ENCODE data around the gene MANSC1.

Gene MANSC1

DNA sequence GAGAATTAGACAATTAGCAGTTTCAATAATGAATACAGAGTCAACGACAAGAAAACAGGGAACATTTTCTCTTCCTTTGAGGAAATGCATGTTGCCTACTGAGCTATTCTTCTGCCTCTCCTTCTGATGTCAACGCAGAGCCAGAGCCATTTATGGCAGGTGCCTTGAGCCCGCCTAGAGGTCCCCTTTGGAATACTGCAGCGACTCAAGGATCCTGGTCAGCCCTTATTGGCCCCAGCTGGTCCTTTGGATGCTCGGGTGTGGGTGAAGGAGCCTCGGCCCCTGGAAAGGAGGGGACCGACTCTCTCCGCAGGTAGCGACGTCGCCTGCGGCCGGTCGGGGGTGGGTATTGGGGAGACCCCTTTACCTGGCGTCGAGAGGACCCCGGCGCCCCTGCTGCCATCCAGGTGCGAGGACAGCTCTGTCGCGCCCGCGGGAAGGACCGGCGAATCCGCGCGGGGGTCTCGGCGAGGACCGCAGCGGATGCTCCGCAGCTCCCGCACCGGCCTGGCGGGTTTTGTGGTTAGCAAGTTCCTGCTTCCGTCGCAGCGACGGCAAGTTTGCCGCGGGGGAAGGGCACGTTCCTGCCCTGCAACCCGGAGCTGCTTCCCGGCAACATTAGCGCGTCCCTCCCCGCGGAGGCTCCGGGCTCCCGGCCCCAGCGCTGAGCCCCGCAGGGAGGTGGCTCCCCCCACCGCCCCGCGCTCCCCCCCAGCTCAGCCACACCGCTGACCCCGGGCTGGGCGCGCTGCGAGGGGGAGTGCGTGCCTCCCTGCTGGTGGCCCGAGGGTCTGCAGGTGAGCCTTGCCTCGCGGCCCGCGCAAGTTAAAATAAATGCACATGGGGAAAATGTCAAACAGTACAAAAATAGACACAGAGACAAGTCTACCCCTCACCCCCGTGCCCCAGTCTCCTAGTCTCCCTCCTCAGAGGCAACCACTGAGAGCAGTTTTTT is at the start of gene MANSC1:
MANSC1 (minus strand) TSS at position 532 of the 955 bp plus-strand sequence. CDS start 6,928 bp downstream, outside the sequence.
- Mint-ChIP-seq H3K27ac (peak within 1 kb of the TSS; percentile 38), H3K9me3 (no peaks in the 10 kb centered on the region), H3K27me3 (no peaks in the 10 kb centered on the region), H3K4me3 (peak within 1 kb of the TSS; percentile 59), H3K36me3 (ENCODE audit: low read depth) (no peaks in the 10 kb centered on the region), H3K4me1 (peaks cover 14% of the 10 kb centered on the region)
- ATAC-seq = peak; percentile 68
- DNase-seq = peak; percentile 59

DNA sequence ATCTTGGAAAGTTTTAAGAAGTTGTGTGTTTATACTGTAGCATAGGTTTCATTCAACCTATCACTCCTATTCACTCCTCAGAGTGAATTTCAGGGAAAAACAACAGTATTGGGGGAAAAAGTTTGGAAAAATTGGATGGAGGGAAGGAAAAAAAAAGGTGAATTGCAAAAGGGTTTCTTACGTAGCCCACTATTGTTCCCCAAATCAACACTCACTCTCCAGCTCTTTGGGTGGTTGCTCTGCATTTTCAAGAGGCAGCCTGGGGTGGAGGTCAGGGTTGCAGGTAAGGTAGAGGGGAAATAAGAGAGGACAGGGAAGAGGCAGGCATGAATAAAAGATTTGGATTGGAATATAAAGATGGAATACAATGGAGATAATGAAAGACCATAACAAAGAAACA is 49.1 kb upstream of the MANSC1 start:
- no peak for ATAC-seq
- Mint-ChIP-seq H3K27ac (no peak overlapping the region), H3K36me3 (ENCODE audit: low read depth) (peaks cover 35% of the 10 kb centered on the region), H3K27me3 (no peaks in the 10 kb centered on the region), H3K4me3 (no peak overlapping the region), H3K9me3 (peaks cover 9% of the 10 kb centered on the region), H3K4me1 (peaks cover 38% of the 10 kb centered on the region)
- DNase-seq = no peak

GRCh38 chr12:12398026-12398859 is 48.2 kb upstream of the MANSC1 start:
- H3K27me3 Mint-ChIP-seq = no peaks in the 10 kb centered on the region
- no peak overlapping the region for H3K4me3 Mint-ChIP-seq
- peaks cover 29% of the 10 kb centered on the region for H3K4me1 Mint-ChIP-seq
- ATAC-seq = no peak
- peaks cover 9% of the 10 kb centered on the region for H3K9me3 Mint-ChIP-seq
- H3K36me3 Mint-ChIP-seq (ENCODE audit: low read depth) = peaks cover 27% of the 10 kb centered on the region
- H3K27ac Mint-ChIP-seq = no peak overlapping the region
- no peak for DNase-seq

- no peaks in the 10 kb centered on the region for H3K27me3 Mint-ChIP-seq
- H3K27ac Mint-ChIP-seq = no peak overlapping the region
- ATAC-seq (no peak), DNase-seq (no peak)
- H3K4me1 Mint-ChIP-seq = peaks cover 25% of the 10 kb centered on the region
- peaks cover 20% of the 10 kb centered on the region for H3K36me3 Mint-ChIP-seq (ENCODE audit: low read depth)
- peaks cover 9% of the 10 kb centered on the region for H3K9me3 Mint-ChIP-seq
- H3K4me3 Mint-ChIP-seq = no peak overlapping the region
Observed at GRCh38 chr12:12397184-12397583, 47.1 kb upstream of the MANSC1 start.

DNA sequence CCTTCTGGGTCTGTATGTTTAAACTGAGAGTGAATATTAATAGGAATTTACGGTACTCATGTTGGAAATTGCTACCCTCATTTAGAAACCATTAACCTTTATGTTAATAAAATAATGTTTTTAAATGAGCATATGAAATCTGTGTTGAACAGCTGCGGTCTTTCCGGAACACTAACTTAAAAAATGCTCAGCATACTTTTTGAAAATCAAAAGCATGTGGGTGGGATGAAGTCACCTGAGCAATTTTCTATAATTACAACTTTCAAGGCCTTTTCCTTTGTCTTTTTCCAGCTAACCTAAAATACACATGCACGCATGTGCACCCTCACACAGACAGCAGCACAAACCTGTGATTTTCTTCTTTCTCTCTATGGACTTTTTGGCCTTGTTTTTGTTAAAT is 46.7 kb upstream of the MANSC1 start:
- DNase-seq (no peak), ATAC-seq (no peak)
- Mint-ChIP-seq H3K27ac (no peak overlapping the region), H3K4me1 (peaks cover 25% of the 10 kb centered on the region), H3K9me3 (peaks cover 9% of the 10 kb centered on the region), H3K27me3 (no peaks in the 10 kb centered on the region), H3K36me3 (ENCODE audit: low read depth) (peaks cover 18% of the 10 kb centered on the region), H3K4me3 (no peak overlapping the region)

DNA sequence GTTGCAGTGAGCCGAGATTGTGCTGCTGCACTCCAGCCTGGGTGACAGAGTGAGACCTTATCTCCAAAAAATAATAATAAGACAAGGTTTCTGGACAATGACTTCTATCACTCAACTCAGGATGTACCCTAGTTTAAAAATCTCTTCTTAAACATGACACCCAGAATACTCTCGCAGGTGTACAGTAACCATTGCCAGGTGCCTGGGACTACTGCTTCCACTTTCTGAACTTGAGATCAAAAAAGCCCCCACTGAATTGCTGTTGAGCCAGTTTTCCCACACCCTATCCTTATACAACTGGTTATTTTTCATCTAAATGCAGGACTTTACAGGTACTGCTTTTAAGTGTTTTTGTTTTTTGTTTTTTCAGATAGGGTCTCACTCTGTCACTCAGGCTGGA is 43.1 kb upstream of the MANSC1 start:
- no peak overlapping the region for H3K4me3 Mint-ChIP-seq
- no peaks in the 10 kb centered on the region for H3K27me3 Mint-ChIP-seq
- no peak for DNase-seq
- H3K9me3 Mint-ChIP-seq = no peaks in the 10 kb centered on the region
- no peak overlapping the region for H3K27ac Mint-ChIP-seq
- no peak for ATAC-seq
- peaks cover 15% of the 10 kb centered on the region for H3K36me3 Mint-ChIP-seq (ENCODE audit: low read depth)
- H3K4me1 Mint-ChIP-seq = peaks cover 8% of the 10 kb centered on the region

- Mint-ChIP-seq H3K4me1 (peaks cover 13% of the 10 kb centered on the region), H3K9me3 (no peaks in the 10 kb centered on the region), H3K27me3 (no peaks in the 10 kb centered on the region), H3K36me3 (ENCODE audit: low read depth) (peaks cover 17% of the 10 kb centered on the region), H3K4me3 (no peak overlapping the region), H3K27ac (no peak overlapping the region)
- DNase-seq = no peak
- no peak for ATAC-seq
Observed at GRCh38 chr12:12392413-12392812, 42.4 kb upstream of the MANSC1 start.

DNA sequence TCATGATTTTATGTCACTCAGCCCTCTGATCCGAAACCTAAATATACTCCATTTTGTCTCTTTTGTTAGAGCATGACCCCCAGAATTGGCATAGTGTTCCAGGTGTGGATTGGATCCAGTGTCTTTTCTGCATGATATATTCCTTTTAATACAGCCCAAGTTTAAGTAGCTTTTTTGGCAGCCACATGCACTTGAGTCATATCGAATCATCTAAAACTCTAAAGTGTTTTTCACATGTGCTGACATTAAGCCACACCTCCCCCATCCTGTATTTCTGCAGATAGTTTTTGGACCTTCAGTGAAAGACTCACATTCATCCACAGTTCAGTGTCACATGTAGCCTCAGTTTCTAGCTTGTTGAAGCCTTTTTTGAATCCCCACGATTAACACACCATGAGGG is 37.5 kb upstream of the MANSC1 start:
- Mint-ChIP-seq H3K27ac (peak overlapping the region; percentile 59), H3K27me3 (no peaks in the 10 kb centered on the region), H3K9me3 (no peaks in the 10 kb centered on the region), H3K4me1 (peaks cover 38% of the 10 kb centered on the region), H3K36me3 (ENCODE audit: low read depth) (peaks cover 33% of the 10 kb centered on the region), H3K4me3 (no peak overlapping the region)
- DNase-seq (no peak), ATAC-seq (no peak)

DNA sequence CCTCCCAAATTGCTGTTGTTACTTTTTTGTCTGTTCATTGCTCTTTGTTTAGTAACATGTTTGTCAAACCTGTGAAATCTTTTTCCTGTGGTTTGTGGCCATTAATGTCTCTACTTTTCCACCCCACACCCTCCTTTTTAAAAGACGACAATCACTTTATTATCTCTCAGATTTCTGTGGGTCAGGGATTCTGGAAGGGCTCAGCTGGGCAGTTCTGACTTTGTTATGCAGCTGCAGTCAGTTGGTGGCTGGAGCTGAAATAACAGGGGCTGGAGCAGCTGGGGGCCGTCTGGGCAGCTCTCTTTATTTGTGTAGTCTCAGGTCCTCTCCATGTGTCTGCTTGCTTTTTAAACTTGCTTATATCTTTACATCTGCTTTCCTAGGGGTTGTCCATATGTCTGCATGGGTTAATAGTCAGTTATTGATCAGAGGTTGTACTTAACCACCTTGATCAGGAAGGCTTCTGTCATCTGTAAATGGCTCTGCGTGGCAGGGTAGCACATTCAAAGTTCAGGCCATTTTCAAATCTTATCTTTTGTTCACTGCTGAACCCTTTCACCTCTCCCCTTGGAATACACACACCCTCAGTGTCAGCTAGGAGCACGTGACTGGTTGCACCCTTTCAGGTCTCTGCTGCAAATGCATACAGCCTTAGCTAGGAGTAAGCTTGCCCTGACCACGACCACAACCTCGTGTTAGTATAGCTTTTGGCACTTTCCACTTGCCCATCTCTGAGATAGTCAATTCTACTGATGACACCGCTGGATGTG is 34.7 kb upstream of the MANSC1 start:
- Mint-ChIP-seq H3K4me1 (peaks cover 57% of the 10 kb centered on the region), H3K36me3 (ENCODE audit: low read depth) (peaks cover 48% of the 10 kb centered on the region), H3K4me3 (no peak overlapping the region), H3K9me3 (peaks cover 4% of the 10 kb centered on the region), H3K27ac (peak overlapping the region; percentile 83), H3K27me3 (no peaks in the 10 kb centered on the region)
- peak; percentile 94 for ATAC-seq
- DNase-seq = peak; percentile 44

- no peak for ATAC-seq
- H3K9me3 Mint-ChIP-seq = peaks cover 4% of the 10 kb centered on the region
- no peak overlapping the region for H3K27ac Mint-ChIP-seq
- no peak overlapping the region for H3K4me3 Mint-ChIP-seq
- peaks cover 52% of the 10 kb centered on the region for H3K36me3 Mint-ChIP-seq (ENCODE audit: low read depth)
- no peak for DNase-seq
- no peaks in the 10 kb centered on the region for H3K27me3 Mint-ChIP-seq
- peaks cover 71% of the 10 kb centered on the region for H3K4me1 Mint-ChIP-seq
Observed at GRCh38 chr12:12381982-12382381, 31.9 kb upstream of the MANSC1 start.

DNA sequence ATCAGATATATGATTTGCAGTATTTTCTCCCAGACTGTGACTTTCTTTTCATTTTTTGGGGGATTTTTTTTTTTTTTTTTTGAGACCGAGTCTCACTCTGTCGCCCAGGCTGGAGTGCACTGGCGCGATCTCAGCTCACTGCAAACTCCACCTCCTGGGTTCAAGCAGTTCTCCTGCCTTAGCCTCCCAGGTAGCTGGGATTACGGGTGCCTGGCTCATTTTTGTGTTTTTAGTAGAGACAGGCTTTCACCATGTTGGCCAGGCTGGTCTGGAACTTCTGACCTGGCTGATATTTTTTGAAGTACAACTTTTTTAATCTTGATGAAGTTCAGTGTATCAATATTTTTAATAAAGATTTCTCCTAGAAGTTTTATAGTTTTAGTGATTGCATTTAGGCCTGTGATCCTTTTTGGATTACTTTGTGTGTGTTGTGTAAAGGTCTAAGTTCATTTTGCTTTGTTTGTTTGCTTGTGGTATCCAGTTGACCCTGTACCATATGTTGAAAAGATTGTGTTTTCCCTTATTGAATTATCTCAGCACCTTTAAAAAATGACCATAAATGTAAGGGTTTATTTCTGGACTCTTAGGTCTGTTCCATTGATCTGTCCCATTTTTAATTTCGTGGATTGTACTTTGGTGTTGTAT is 31.0 kb upstream of the MANSC1 start:
- ATAC-seq (no peak), DNase-seq (no peak)
- peaks cover 72% of the 10 kb centered on the region for H3K4me1 Mint-ChIP-seq
- no peaks in the 10 kb centered on the region for H3K27me3 Mint-ChIP-seq
- H3K9me3 Mint-ChIP-seq = peaks cover 4% of the 10 kb centered on the region
- no peak overlapping the region for H3K4me3 Mint-ChIP-seq
- peaks cover 54% of the 10 kb centered on the region for H3K36me3 Mint-ChIP-seq (ENCODE audit: low read depth)
- no peak overlapping the region for H3K27ac Mint-ChIP-seq

- no peak for DNase-seq
- Mint-ChIP-seq H3K36me3 (ENCODE audit: low read depth) (peaks cover 51% of the 10 kb centered on the region), H3K9me3 (peaks cover 4% of the 10 kb centered on the region), H3K4me3 (no peak overlapping the region), H3K27ac (peak overlapping the region; percentile 59), H3K27me3 (no peaks in the 10 kb centered on the region), H3K4me1 (peaks cover 66% of the 10 kb centered on the region)
- peak; percentile 45 for ATAC-seq
Observed at GRCh38 chr12:12379831-12380730, 30.0 kb upstream of the MANSC1 start.

DNA sequence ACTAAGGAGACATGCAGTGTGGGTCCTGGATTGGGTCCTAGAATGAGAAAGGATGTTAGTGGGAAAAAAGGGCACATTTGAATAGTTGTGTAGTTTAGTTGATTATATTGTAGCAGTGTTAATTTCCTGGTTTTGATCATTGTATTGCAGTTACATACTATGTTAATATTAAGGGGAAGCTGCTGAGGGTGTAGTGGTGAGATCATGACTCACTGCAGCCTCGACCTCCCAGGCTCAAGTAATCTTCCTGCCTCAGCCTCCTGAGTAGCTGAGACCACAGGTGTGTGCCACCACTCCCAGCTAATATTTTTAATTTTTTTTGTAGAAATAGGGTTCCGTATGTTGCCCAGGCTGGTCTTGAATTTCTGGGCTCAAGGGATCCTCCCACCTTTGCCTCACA is 28.6 kb upstream of the MANSC1 start:
- Mint-ChIP-seq H3K4me1 (peaks cover 53% of the 10 kb centered on the region), H3K27me3 (no peaks in the 10 kb centered on the region), H3K27ac (peak overlapping the region; percentile 70), H3K9me3 (peaks cover 4% of the 10 kb centered on the region), H3K4me3 (no peak overlapping the region), H3K36me3 (ENCODE audit: low read depth) (peaks cover 42% of the 10 kb centered on the region)
- peak; percentile 34 for ATAC-seq
- no peak for DNase-seq

Measured in activated naive CD8-positive, alpha-beta T cell treated with anti-CD3 and anti-CD28 coated beads, Interleukin-2, amount 50 U/mL, for 24 hours (primary cell).